Dendritic cell treated with granulocyte-macrophage colony-stimulating factor and Interleukin-4, amounts not matched to agents 40 ng/mL and 50 ng/mL, for 4 days (primary cell): Measurements from ENCODE around the gene OS9.
"Not testable (repeated sequence)": the region's sequence is repeated elsewhere in the genome, so short reads cannot be mapped to it uniquely, and the experiment has no call there.

Experiments
- H3K27ac Mint-ChIP-seq: one replicate; pipeline ENCODE4 v1.8.0; 2022; ENCODE audit warnings: mild to moderate bottlenecking, mixed read lengths
- H3K27me3 Mint-ChIP-seq: one replicate; pipeline ENCODE4 v1.8.0; 2022; ENCODE audit warnings: mild to moderate bottlenecking, mixed read lengths
- H3K36me3 Mint-ChIP-seq: one replicate; pipeline ENCODE4 v1.8.0; 2022; ENCODE audit warnings: low read depth, mixed read lengths
- H3K4me1 Mint-ChIP-seq: one replicate; pipeline ENCODE4 v1.8.0; 2022; ENCODE audit warnings: low read depth, mixed read lengths
- H3K4me3 Mint-ChIP-seq: one replicate; pipeline ENCODE4 v1.8.0; 2022; ENCODE audit warnings: mild to moderate bottlenecking, moderate library complexity, mixed read lengths
- H3K9me3 Mint-ChIP-seq: one replicate; pipeline ENCODE4 v1.8.0; 2022; ENCODE audit warnings: mixed read lengths
- intact Hi-C: fragments of 100-400 bp; cut with micrococcal nuclease; formaldehyde crosslinking; loops from one replicate; pipeline ENCODE4 v1.15.0; 2022

The OS9 gene

DNA sequence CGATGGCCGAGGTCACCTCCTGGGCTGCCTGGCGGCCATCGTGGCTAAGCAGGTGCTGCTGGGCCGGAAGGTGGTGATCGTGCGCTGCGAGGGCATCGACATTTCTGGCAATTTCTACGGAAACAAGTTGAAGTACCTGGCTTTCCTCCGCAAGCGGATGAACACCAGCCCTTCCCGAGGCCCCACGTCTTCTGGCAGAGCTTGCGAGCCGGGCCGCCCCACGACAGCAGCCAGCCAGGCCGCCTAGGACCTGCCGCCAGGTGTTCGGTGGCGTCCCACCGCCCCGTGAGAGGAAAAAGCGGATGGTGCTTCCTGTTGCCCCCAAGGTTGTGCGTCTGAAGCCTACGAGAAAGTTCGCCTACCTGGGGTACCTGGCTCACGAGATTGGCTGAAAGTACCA is 19.2 kb upstream of the OS9 start:
- intact Hi-C loops: no loop called here
- H3K36me3 Mint-ChIP-seq: no peaks in the 10 kb centered on the region
- no peaks in the 10 kb centered on the region for H3K4me1 Mint-ChIP-seq
- no peaks in the 10 kb centered on the region for H3K9me3 Mint-ChIP-seq
- no peak overlapping the region for H3K27ac Mint-ChIP-seq
- H3K27me3 Mint-ChIP-seq: peaks cover 4% of the 10 kb centered on the region
- H3K4me3 Mint-ChIP-seq: no peak overlapping the region

- H3K4me1 Mint-ChIP-seq, H3K27ac Mint-ChIP-seq, H3K9me3 Mint-ChIP-seq, H3K36me3 Mint-ChIP-seq, H3K4me3 Mint-ChIP-seq, H3K27me3 Mint-ChIP-seq, intact Hi-C loops: not testable (repeated sequence)
Measured at GRCh38 chr12:57677947-57678346, 16.0 kb upstream of the OS9 start.

DNA sequence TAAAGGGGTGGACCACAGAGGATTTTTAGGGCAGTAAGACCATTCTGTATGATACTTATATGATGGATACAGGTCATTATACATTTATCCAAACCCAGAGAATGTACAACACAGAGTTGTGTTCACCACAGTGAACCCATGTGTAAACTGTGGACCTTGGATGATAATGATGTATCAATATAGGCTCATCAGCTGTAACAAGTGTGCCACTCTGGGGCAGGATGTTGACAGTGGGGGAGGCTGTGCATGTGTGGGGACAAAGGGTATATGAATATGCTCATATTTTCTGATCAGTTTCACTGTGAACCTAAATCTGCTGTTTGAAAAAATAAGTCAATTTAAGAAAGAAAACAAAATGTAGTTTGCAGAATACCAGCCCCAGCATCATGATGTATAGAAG is 14.2 kb upstream of the OS9 start:
- no peaks in the 10 kb centered on the region for H3K36me3 Mint-ChIP-seq
- no peak overlapping the region for H3K27ac Mint-ChIP-seq
- H3K4me1 Mint-ChIP-seq: no peaks in the 10 kb centered on the region
- no peak overlapping the region for H3K4me3 Mint-ChIP-seq
- intact Hi-C loops: no loop called here
- peaks cover 9% of the 10 kb centered on the region for H3K9me3 Mint-ChIP-seq
- H3K27me3 Mint-ChIP-seq: peaks cover 19% of the 10 kb centered on the region

GRCh38 chr12:57687862-57688261 is 6.1 kb upstream of the OS9 start:
- peaks cover 52% of the 10 kb centered on the region for H3K27me3 Mint-ChIP-seq
- intact Hi-C loops: no loop called here
- no peaks in the 10 kb centered on the region for H3K9me3 Mint-ChIP-seq

DNA sequence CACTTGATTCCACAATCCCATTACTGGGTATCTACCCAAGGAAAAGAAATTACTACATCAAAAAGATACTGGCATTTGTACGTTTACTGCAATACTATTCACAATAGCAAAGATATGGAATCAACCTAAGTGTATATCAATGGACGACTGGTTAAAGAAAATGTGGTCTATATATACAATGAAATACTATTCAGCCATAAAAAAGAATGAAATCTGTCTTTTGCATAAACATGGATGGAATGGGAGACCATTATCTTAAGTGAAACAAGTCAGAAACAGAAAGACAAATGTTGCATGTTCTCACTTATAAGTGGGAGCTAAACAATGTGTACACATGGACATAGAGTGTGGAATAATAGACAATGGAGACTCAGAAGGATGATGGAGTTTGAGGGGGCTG is 5.0 kb upstream of the OS9 start:
- H3K9me3 Mint-ChIP-seq: no peaks in the 10 kb centered on the region
- H3K4me1 Mint-ChIP-seq: no peaks in the 10 kb centered on the region
- intact Hi-C loops: no loop called here
- no peaks in the 10 kb centered on the region for H3K36me3 Mint-ChIP-seq
- no peak overlapping the region for H3K4me3 Mint-ChIP-seq
- peaks cover 49% of the 10 kb centered on the region for H3K27me3 Mint-ChIP-seq
- no peak overlapping the region for H3K27ac Mint-ChIP-seq

More at GRCh38 chr12:57687862-57688261, 6.1 kb upstream of the OS9 start:
- no peak overlapping the region for H3K4me3 Mint-ChIP-seq
- no peaks in the 10 kb centered on the region for H3K4me1 Mint-ChIP-seq
- H3K27ac Mint-ChIP-seq: no peak overlapping the region
- H3K36me3 Mint-ChIP-seq: no peaks in the 10 kb centered on the region

DNA sequence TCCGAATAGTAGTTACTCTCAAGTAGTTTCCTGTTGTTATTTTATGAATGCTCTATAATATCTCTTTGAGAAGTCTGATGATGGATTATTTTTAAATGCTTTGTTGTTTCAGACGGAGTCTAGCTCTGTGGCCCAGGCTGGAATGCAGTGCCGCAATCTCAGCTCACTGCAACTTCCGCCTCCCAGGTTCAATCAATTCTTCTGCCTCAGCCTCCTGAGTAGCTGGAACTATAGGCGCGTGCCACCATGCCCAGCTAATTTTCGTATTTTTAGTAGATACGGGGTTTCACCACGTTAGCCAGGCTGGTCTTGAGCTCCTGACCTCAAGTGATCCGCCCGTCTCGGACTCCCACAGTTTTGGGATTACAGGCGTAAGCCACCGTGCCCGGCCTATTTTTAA is 1.4 kb upstream of the OS9 start:
- H3K4me3 Mint-ChIP-seq: no peak overlapping the region

GRCh38 chr12:57693317-57693658 is 644 bp upstream of the OS9 start:
- no peak overlapping the region for H3K4me3 Mint-ChIP-seq

More for the DNA sequence above, 1.4 kb upstream of the OS9 start:
- Mint-ChIP-seq H3K27ac (no peak overlapping the region), H3K27me3 (peaks cover 22% of the 10 kb centered on the region), H3K4me1 (peaks cover 6% of the 10 kb centered on the region), H3K36me3 (no peaks in the 10 kb centered on the region), H3K9me3 (no peaks in the 10 kb centered on the region)
- intact Hi-C loops: loop anchor here (2.0 to 5.0 kb wide), 2 partner anchors 60 kb away; partner anchors contain the start of genes B4GALNT1 and CDK4

GRCh38 chr12:57694459-57695019 is 607 bp downstream of the OS9 start:
- H3K27me3 Mint-ChIP-seq: peaks cover 14% of the 10 kb centered on the region

More at GRCh38 chr12:57693317-57693658, 644 bp upstream of the OS9 start:
- Mint-ChIP-seq H3K36me3 (no peaks in the 10 kb centered on the region), H3K4me1 (peaks cover 8% of the 10 kb centered on the region), H3K27ac (no peak overlapping the region), H3K27me3 (peaks cover 17% of the 10 kb centered on the region), H3K9me3 (no peaks in the 10 kb centered on the region)
- intact Hi-C loops: loop anchor here (2.0 to 5.0 kb wide), 2 partner anchors 60 to 61 kb away; partner anchors contain the start of genes B4GALNT1 and CDK4

DNA sequence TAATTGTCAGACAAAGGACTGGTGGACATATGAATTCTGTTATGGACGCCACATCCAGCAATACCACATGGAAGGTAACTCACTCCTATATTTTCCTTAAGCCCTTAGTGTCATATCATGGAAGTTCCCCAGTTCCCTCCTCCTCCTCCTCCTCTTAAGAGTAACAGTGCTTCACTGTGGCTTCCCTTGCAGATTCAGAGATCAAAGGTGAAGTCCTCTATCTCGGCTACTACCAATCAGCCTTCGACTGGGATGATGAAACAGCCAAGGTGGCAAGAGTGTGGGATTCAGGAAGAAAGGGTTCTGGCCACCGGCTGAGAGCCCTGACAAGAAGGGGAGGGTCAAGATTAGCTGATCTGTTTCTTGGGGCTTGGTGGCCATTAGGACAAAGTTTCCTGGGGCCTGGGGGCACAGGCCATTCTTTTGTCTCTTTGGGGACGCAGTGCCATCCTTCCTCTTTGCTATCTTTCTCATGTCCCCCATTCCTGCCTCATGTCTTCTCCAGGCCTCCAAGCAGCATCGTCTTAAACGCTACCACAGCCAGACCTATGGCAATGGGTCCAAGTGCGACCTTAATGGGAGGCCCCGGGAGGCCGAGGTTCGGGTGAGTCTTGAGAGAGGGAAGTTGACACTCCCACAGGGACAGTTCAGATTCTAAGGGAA is 2.0 kb downstream of the OS9 start:
- Mint-ChIP-seq H3K27ac (no peak overlapping the region), H3K4me3 (no peak overlapping the region), H3K27me3 (peaks cover 6% of the 10 kb centered on the region), H3K36me3 (no peaks in the 10 kb centered on the region), H3K9me3 (no peaks in the 10 kb centered on the region), H3K4me1 (peaks cover 27% of the 10 kb centered on the region)
- intact Hi-C loops: no loop called here

More at GRCh38 chr12:57694459-57695019, 607 bp downstream of the OS9 start:
- H3K4me1 Mint-ChIP-seq: peaks cover 18% of the 10 kb centered on the region
- H3K36me3 Mint-ChIP-seq: no peaks in the 10 kb centered on the region
- intact Hi-C loops: loop anchor here (5.0 kb wide), 1 partner anchor 62 kb away; the partner anchor contains the start of gene B4GALNT1
- no peaks in the 10 kb centered on the region for H3K9me3 Mint-ChIP-seq
- no peak overlapping the region for H3K27ac Mint-ChIP-seq
- no peak overlapping the region for H3K4me3 Mint-ChIP-seq

- no peak overlapping the region for H3K4me3 Mint-ChIP-seq
- intact Hi-C loops: no loop called here
Measured at GRCh38 chr12:57697076-57697475, 3.1 kb downstream of the OS9 start.

DNA sequence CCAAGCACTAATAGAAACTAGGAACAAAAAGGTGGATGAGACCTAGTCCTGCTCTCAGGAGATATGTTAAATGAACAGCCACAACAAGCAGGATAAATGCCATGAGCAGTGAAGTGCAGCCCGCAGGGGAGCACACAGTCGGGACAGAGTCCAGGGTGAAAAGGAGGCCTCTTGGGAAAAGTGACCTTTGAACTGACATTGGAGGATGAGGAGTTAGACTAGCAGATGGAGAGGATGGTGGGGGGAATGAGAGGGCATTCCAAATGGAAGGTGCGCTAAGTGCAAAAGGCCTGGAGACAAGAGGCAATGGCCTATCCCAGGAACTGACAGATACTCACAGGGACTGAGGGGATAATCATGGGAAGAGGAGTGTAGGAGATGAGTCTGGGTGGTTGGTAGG is 4.5 kb downstream of the OS9 start:
- no peaks in the 10 kb centered on the region for H3K27me3 Mint-ChIP-seq
- H3K4me1 Mint-ChIP-seq: peaks cover 27% of the 10 kb centered on the region
- intact Hi-C loops: no loop called here
- H3K36me3 Mint-ChIP-seq: peaks cover 22% of the 10 kb centered on the region
- H3K27ac Mint-ChIP-seq: no peak overlapping the region
- H3K4me3 Mint-ChIP-seq: no peak overlapping the region
- peaks cover 12% of the 10 kb centered on the region for H3K9me3 Mint-ChIP-seq

More at GRCh38 chr12:57697076-57697475, 3.1 kb downstream of the OS9 start:
- Mint-ChIP-seq H3K27ac (no peak overlapping the region), H3K9me3 (no peaks in the 10 kb centered on the region), H3K4me1 (peaks cover 27% of the 10 kb centered on the region), H3K36me3 (peaks cover 8% of the 10 kb centered on the region), H3K27me3 (no peaks in the 10 kb centered on the region)

DNA sequence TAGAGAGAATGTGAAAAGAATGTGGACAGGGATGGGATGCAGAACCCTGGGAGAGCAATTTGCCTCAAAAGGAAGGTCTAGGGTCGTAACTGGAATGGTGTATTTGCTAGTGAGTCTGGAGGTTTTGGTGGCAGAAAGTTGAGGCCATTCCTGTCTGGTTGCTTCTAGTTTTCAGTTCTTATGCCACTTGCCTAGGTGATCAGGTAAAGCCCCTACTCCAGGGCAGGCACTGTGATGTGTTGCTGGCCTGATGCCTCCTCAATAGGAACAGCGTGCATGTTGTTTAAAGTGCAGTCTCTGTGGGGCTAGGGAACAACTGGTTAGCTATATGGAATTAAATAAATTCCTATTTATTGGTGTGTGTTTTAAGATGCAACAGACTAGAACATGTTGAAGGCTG is 6.4 kb downstream of the OS9 start:
- no peak overlapping the region for H3K27ac Mint-ChIP-seq
- intact Hi-C loops: no loop called here
- no peak overlapping the region for H3K4me3 Mint-ChIP-seq
- H3K36me3 Mint-ChIP-seq: peaks cover 37% of the 10 kb centered on the region
- H3K4me1 Mint-ChIP-seq: peaks cover 27% of the 10 kb centered on the region
- H3K27me3 Mint-ChIP-seq: no peaks in the 10 kb centered on the region
- peaks cover 13% of the 10 kb centered on the region for H3K9me3 Mint-ChIP-seq

GRCh38 chr12:57707250-57707649 is 13.3 kb downstream of the OS9 start:
- H3K36me3 Mint-ChIP-seq: peaks cover 92% of the 10 kb centered on the region
- peaks cover 13% of the 10 kb centered on the region for H3K9me3 Mint-ChIP-seq
- H3K4me3 Mint-ChIP-seq: no peak overlapping the region
- no peak overlapping the region for H3K27ac Mint-ChIP-seq
- no peaks in the 10 kb centered on the region for H3K4me1 Mint-ChIP-seq
- intact Hi-C loops: no loop called here
- H3K27me3 Mint-ChIP-seq: no peaks in the 10 kb centered on the region

DNA sequence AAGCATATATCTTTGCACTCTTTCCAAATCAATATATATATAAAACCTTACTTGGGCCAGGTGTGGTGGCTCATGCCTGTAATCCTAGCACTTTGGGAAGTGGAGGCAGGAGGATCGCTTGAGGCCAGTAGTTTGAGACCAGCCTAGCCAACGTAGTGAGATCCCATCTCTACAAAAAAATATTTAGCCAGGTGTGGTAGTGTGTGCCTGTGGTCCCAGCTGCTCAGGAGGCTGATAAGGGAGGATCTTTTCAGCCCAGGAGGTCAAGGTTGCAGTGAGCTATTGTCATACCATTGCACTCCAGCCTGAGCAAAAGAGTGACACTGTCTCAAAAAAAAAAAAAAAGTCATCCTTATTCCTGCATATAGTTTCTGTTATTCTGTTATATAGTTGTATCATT is 14.4 kb downstream of the OS9 start:
- intact Hi-C loops: no loop called here
- no peak overlapping the region for H3K4me3 Mint-ChIP-seq
- H3K4me1 Mint-ChIP-seq: no peaks in the 10 kb centered on the region
- H3K27ac Mint-ChIP-seq: no peak overlapping the region
- peaks cover 2% of the 10 kb centered on the region for H3K9me3 Mint-ChIP-seq
- H3K36me3 Mint-ChIP-seq: peaks cover 92% of the 10 kb centered on the region
- no peaks in the 10 kb centered on the region for H3K27me3 Mint-ChIP-seq

DNA sequence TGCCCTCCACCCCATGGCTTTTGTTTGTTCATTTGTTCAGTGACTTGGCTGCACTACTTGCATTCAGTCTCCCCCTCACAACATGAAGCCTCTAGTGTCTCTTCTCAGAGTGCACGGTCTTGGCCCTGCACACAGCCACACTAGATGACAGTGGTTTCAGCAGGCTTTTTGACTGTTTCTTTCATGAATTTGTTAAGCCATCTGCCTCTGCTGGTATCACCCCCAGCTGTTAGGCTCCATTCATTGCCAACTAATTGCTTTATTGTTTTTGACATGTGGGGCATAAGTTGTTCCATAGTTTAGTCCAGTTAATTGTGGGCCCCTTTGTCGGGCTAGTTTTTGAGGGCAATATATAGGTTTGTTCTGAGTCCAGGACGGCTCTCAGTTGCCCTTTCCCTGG is 18.8 kb downstream of the OS9 start:
- peaks cover 91% of the 10 kb centered on the region for H3K36me3 Mint-ChIP-seq
- no peak overlapping the region for H3K27ac Mint-ChIP-seq
- H3K9me3 Mint-ChIP-seq: no peaks in the 10 kb centered on the region
- H3K4me1 Mint-ChIP-seq: no peaks in the 10 kb centered on the region
- H3K27me3 Mint-ChIP-seq: no peaks in the 10 kb centered on the region
- intact Hi-C loops: no loop called here
- no peak overlapping the region for H3K4me3 Mint-ChIP-seq
